GM06990 (cell line): Measurements from ENCODE around the gene MAP1A.
"Not testable (repeated sequence)": the region's sequence is repeated elsewhere in the genome, so short reads cannot be mapped to it uniquely, and the experiment has no call there.

Experiments
- DNase-seq: peaks from one replicate; pipeline ENCODE4 v3.0.0-alpha.2; 2011; ENCODE audit not compliant: insufficient read length; ENCODE audit errors: extremely low read depth
- H3K27me3 ChIP-seq: replicated peaks from 2 replicates; pipeline ENCODE4 v1.6.0; 2011; ENCODE audit warnings: low read length; ENCODE audit not compliant: control insufficient read depth, insufficient read depth
- H3K36me3 ChIP-seq: 2 replicates; pipeline ENCODE4 v1.5.1; 2011; ENCODE audit warnings: low read length; ENCODE audit not compliant: control insufficient read depth, insufficient read depth
- H3K4me3 ChIP-seq: replicated peaks from 2 replicates; pipeline ENCODE4 v1.5.1; 2011; ENCODE audit warnings: low read depth, mild to moderate bottlenecking, control low read depth, low read length
- TF ChIP-seq, protein P1 (sequence below): IDR thresholded peaks from 2 replicates; pipeline ENCODE4 v1.5.1; 2011; ENCODE audit warnings: low read length, control low read depth, mild to moderate bottlenecking, inconsistent platforms; ENCODE audit not compliant: insufficient read depth, poor library complexity, severe bottlenecking

MAP1A gene

DNA sequence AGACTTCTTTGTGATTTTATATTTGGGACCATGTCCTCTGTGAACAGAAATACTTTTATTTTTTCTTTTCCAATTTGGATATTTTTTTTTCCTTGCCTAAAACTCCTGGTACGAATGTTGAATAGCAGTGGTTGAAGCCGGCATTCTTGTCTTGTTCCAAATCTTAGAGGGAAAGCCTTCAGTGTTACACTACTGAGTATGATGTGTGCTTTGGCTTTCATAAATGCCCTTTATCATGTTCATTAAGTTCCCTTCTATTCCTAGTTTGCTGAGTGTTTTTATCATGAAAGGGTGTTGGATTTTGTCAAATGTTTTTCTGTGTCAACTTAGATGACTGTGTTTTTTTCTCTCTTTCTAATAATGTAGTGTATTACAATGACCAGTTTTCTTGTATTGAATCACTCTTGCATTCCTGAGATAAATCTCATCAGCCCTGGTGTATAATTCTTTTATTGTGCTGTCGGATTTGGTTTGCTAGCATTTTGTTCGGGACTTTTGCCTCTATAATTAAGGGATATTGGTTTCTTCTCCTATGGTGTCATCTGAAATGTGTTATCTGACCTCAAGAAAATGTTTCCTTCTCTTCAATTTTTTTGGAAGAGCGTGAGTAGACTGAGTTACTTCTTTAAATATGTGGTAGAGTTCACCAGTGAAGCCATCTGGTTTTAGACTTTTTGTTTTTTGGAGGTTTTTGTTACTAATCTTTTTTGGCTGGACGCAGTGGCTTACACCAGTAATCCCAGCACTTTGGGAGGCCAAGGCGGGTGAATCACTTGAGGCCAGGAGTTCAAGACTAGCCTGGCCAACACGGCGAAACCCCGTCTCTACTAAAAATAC is 33.3 kb downstream of the MAP1A start:
- no peaks in the 10 kb centered on the region for H3K36me3 ChIP-seq
- TF ChIP-seq, protein P1, sequence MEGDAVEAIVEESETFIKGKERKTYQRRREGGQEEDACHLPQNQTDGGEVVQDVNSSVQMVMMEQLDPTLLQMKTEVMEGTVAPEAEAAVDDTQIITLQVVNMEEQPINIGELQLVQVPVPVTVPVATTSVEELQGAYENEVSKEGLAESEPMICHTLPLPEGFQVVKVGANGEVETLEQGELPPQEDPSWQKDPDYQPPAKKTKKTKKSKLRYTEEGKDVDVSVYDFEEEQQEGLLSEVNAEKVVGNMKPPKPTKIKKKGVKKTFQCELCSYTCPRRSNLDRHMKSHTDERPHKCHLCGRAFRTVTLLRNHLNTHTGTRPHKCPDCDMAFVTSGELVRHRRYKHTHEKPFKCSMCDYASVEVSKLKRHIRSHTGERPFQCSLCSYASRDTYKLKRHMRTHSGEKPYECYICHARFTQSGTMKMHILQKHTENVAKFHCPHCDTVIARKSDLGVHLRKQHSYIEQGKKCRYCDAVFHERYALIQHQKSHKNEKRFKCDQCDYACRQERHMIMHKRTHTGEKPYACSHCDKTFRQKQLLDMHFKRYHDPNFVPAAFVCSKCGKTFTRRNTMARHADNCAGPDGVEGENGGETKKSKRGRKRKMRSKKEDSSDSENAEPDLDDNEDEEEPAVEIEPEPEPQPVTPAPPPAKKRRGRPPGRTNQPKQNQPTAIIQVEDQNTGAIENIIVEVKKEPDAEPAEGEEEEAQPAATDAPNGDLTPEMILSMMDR: no peak
- no peak for DNase-seq

DNA sequence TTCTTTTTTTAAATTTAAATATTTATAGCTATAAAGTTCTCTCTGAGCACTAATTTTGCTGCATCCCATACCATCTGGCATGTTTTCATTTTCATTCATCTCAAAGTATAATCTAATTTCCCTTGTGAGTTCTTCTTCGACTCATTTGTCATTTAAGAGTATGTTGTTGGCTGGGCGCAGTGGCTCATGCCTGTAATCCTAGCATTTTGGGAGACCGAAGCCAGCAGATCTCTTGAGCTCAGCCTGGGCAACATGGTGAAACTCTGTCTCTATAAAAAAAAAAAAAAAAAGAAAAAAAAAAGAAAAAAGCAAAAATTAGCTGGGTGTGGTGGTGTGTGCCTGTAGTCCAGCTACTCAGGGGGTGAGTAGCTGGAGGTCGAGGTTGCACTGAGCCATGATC is 34.8 kb downstream of the MAP1A start:
- Histone ChIP-seq H3K4me3 (no peak overlapping the region), H3K36me3 (no peaks in the 10 kb centered on the region), H3K27me3 (no peaks in the 10 kb centered on the region)
- DNase-seq: no peak
- TF ChIP-seq, protein P1: no peak

More for the DNA sequence above, 33.3 kb downstream of the MAP1A start:
- no peaks in the 10 kb centered on the region for H3K27me3 ChIP-seq
- no peak overlapping the region for H3K4me3 ChIP-seq

DNA sequence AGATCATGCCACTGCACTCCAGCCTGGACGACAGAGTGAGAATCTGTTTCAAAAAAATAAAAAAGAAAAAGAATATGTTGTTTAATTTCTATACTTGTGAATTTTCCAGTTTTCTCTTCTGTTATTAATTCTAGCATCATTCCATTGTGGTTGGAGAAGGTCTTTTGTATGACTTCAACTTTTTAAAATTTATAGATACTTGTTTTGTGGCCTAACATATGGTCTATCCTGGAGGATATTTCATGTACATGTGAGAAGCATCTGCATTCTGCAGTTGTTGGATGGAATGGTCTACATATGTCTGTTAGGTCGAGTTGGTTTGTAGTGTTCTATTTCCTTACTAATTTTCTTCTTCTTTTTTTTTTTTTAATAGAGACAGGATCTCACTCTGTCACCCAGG is 35.6 kb downstream of the MAP1A start:
- no peak overlapping the region for H3K4me3 ChIP-seq
- H3K27me3 ChIP-seq: no peaks in the 10 kb centered on the region
- no peaks in the 10 kb centered on the region for H3K36me3 ChIP-seq
- no peak for DNase-seq
- TF ChIP-seq, protein P1: no peak

DNA sequence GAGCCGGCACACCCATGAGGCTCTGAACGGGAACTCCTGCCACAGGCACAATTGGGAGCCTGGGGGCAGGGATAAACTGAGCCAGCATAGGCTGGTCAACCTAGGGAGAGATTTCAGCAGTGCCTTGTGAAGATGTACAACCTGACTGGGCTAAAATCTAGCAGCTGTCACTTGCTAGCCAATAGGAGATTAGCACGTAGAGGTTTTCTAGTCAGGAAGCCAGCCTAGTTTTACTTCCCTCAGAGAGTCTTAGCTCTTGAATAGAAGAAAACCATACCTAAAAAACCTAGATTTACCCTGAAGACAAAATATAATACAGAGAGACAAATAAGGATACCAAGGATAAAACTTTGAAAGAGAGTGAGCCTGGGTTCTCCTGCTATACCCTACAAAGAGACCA is 45.3 kb downstream of the MAP1A start:
- not testable (repeated sequence) for H3K27me3 ChIP-seq, H3K4me3 ChIP-seq, DNase-seq, H3K36me3 ChIP-seq

DNA sequence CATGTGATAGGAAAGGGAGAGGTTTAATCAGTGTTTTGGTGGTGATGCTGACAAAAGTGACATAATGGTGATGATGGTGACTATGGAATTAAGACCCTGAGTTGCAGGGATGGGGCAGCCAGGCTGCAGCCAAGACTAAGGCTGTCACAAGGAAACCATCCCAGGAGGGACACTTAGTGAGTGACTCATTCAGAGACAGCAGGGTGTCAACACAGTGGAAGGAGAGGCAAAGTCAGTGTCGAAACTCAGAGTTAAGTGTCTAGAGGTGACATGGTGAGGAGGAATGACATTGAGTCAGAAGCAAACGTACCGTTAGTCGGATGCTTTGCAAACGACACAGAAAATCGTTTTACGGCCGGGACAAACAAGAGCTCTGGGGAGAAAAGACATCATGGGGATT is 46.4 kb downstream of the MAP1A start:
- not testable (repeated sequence) for H3K4me3 ChIP-seq, H3K36me3 ChIP-seq, DNase-seq

DNA sequence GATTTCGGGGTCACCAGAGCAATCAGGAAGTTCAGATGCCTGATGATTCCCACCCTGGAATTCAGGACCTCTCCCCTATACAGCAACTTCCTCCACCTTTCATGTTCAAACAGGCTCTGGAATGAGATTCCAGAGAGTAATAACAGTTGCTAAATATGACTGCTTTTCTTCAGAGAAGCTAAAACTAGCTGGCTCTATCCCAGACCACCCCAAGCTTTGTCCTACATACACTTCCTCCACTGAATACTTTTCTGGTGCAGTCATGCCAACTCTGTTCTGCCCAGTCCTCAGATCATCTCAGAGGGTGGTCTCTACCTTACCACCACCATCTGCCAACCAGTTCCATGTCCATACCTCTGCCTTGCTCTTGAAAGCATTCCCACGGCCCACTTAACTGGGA is 49.2 kb downstream of the MAP1A start:
- not testable (repeated sequence) for H3K4me3 ChIP-seq, H3K36me3 ChIP-seq, DNase-seq, H3K27me3 ChIP-seq

More for the DNA sequence above, 46.4 kb downstream of the MAP1A start:
- not testable (repeated sequence) for H3K27me3 ChIP-seq

DNA sequence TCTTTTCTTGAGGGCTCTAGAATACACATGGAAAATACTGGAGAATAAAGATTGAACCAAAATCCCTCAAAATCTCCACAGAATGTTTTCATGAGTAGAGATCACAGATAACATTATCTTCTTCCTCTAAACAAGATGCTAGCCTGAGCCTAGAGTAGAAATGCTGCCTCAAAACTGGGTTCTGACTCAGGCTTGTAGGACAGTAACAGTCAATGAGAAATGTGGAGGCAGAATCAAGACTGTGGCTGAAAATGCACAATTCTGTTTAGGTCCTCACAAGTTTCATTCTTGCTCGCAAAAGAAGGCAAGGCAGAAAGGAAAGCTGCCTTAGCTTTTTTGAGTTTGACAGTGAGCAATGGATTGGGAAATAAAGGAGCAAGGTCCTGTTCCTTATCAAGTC is 57.2 kb downstream of the MAP1A start:
- H3K36me3 ChIP-seq, DNase-seq, H3K4me3 ChIP-seq, H3K27me3 ChIP-seq: not testable (repeated sequence)
